Hematopoietic multipotent progenitor cell treated with erythropoietin and hydrocortisone succinate and interleukin-3 and kit ligand, for 4 days (in vitro differentiated cells): ENCODE measurements around the gene BBOF1.
A peak's percentile ranks its signal among the peaks of the same experiment; 100 is the strongest.
"Not testable (repeated sequence)": the region's sequence is repeated elsewhere in the genome, so short reads cannot be mapped to it uniquely, and the experiment has no call there.

Experiments used
- DNase-seq: peaks from one replicate; pipeline ENCODE4 v3.0.0-alpha.2; 2015

BBOF1 gene

GRCh38 chr14:74018586-74019407 lies at the start of gene BBOF1, which contains the start of gene ENTPD5:
Gene BBOF1, plus strand, starts transcription at chr14:74019349. Its CDS starts 130 bp downstream, at chr14:74019479.
Gene ENTPD5, minus strand, starts transcription at chr14:74019288. Its CDS starts 31,186 bp downstream, at chr14:73988102.
- peak; percentile 94 for DNase-seq

GRCh38 chr14:73973497-73973896 lies 45.7 kb upstream of the BBOF1 start:
- DNase-seq: no peak

- DNase-seq: no peak
Measured at GRCh38 chr14:73976125-73976524, 43.0 kb upstream of the BBOF1 start.

- no peak for DNase-seq
Measured at GRCh38 chr14:73977896-73978295, 41.3 kb upstream of the BBOF1 start.

GRCh38 chr14:73988065-73988464 lies 31.1 kb upstream of the BBOF1 start:
- no peak for DNase-seq

- not testable (repeated sequence) for DNase-seq
Measured at GRCh38 chr14:73988656-73989055, 30.5 kb upstream of the BBOF1 start.

- no peak for DNase-seq
Measured at GRCh38 chr14:73991092-73991491, 28.1 kb upstream of the BBOF1 start.

- DNase-seq: not testable (repeated sequence)
Measured at GRCh38 chr14:73994926-73995325, 24.2 kb upstream of the BBOF1 start.

- DNase-seq: no peak
Measured at GRCh38 chr14:73995977-73996378, 23.2 kb upstream of the BBOF1 start.

GRCh38 chr14:73996731-73997107 lies 22.4 kb upstream of the BBOF1 start:
- DNase-seq: no peak

- no peak for DNase-seq
Measured at GRCh38 chr14:73997108-73997943, 21.8 kb upstream of the BBOF1 start.

GRCh38 chr14:73997944-73998447 lies 21.2 kb upstream of the BBOF1 start:
- DNase-seq: no peak

- no peak for DNase-seq
Measured at GRCh38 chr14:73998726-73999125, 20.4 kb upstream of the BBOF1 start.

- not testable (repeated sequence) for DNase-seq
Measured at GRCh38 chr14:74005664-74006063, 13.5 kb upstream of the BBOF1 start.

GRCh38 chr14:74008843-74009499 lies 10.2 kb upstream of the BBOF1 start:
- no peak for DNase-seq

GRCh38 chr14:74014299-74014698 lies 4.8 kb upstream of the BBOF1 start:
- DNase-seq: no peak

GRCh38 chr14:74015176-74015575 lies 4.0 kb upstream of the BBOF1 start:
- peak; percentile 66 for DNase-seq

- DNase-seq: peak; percentile 62
Measured at GRCh38 chr14:74015963-74016362, 3.2 kb upstream of the BBOF1 start.

GRCh38 chr14:74018174-74018585 lies 969 bp upstream of the BBOF1 start:
- DNase-seq: no peak

GRCh38 chr14:74019408-74020137 lies 424 bp downstream of the BBOF1 start:
- DNase-seq: peak; percentile 20

- no peak for DNase-seq
Measured at GRCh38 chr14:74022346-74022745, 3.2 kb downstream of the BBOF1 start.

GRCh38 chr14:74029136-74029535 lies 10.0 kb downstream of the BBOF1 start:
- no peak for DNase-seq
